Keratinocyte (primary cell): ENCODE measurements around the gene ACER3. TPM values are rescaled to one million over a fixed set of nuclear protein-coding genes. Genes with fewer than 3 reads are reported as not detected.
A peak's percentile ranks its signal among the peaks of the same experiment; 100 is the strongest.

Experiments used
- DNase-seq: peaks from one replicate; pipeline ENCODE4 v3.0.0-alpha.2; 2011; ENCODE audit warnings: low read depth, missing footprints, low spot score
- FAIRE-seq: peaks from 2 replicates; lab custom pipeline; 2011; peaks lifted over from hg19 to GRCh38; lab: Jason Lieb, UNC
- H2AFZ ChIP-seq: 2 replicates; pipeline ENCODE4 v1.6.0; 2012; ENCODE audit warnings: low read length, control low read depth, inconsistent platforms; ENCODE audit not compliant: control insufficient read depth
- H3K27ac ChIP-seq: 2 replicates; pipeline ENCODE4 v1.5.1; 2011; ENCODE audit warnings: low read length; ENCODE audit not compliant: control insufficient read depth, insufficient read depth
- H3K27me3 ChIP-seq: 3 replicates; pipeline ENCODE4 v1.6.0; 2011; ENCODE audit warnings: low read length; ENCODE audit not compliant: control insufficient read depth, insufficient read depth; ENCODE audit errors: extremely low read depth
- H3K36me3 ChIP-seq, 2 experiments: 2 replicates in 1 of 2; 3 replicates in 1 of 2; pipeline ENCODE4 v1.5.1; 2011; ENCODE audit warnings: low read length in 2 of 2, mild to moderate bottlenecking in 1 of 2; ENCODE audit not compliant: control insufficient read depth in 2 of 2, insufficient read depth in 2 of 2; ENCODE audit errors: extremely low read depth in 1 of 2
- H3K4me1 ChIP-seq: 3 replicates; pipeline ENCODE4 v1.5.1; 2011; ENCODE audit warnings: low read length; ENCODE audit not compliant: control insufficient read depth, insufficient read depth; ENCODE audit errors: extremely low read depth
- H3K4me2 ChIP-seq: 3 replicates; pipeline ENCODE4 v1.6.0; 2011; ENCODE audit warnings: low read depth, low read length; ENCODE audit not compliant: control insufficient read depth, insufficient read depth; ENCODE audit errors: extremely low read depth
- H3K4me3 ChIP-seq, 3 experiments: fragments of 200-600 bp in 1 of 3; sonication (generic) in 1 of 3; 2 replicates in 2 of 3; 3 replicates in 1 of 3; pipeline ENCODE4 v1.5.1; 2011 to 2016; ENCODE audit warnings: low read length in 3 of 3, mild to moderate bottlenecking in 3 of 3, control low read depth in 2 of 3, inconsistent platforms in 1 of 3, low read depth in 1 of 3, mixed read lengths in 1 of 3, mixed run types in 1 of 3, moderate library complexity in 1 of 3; ENCODE audit not compliant: control insufficient read depth in 2 of 3, insufficient read depth in 2 of 3; ENCODE audit errors: extremely low read depth in 1 of 3
- H3K79me2 ChIP-seq: 2 replicates; pipeline ENCODE4 v1.6.0; 2012; ENCODE audit warnings: low read length; ENCODE audit not compliant: control insufficient read depth, insufficient read depth
- H3K9ac ChIP-seq: 3 replicates; pipeline ENCODE4 v1.6.0; 2011; ENCODE audit warnings: low read length; ENCODE audit not compliant: control insufficient read depth, insufficient read depth; ENCODE audit errors: extremely low read depth
- H3K9me1 ChIP-seq: 3 replicates; pipeline ENCODE4 v1.6.0; 2011; ENCODE audit warnings: low read length; ENCODE audit not compliant: control insufficient read depth, insufficient read depth; ENCODE audit errors: extremely low read depth
- H3K9me3 ChIP-seq: 2 replicates; pipeline ENCODE4 v1.5.1; 2012; ENCODE audit warnings: low read depth, low read length; ENCODE audit not compliant: control insufficient read depth
- H4K20me1 ChIP-seq: 3 replicates; pipeline ENCODE4 v1.6.0; 2011; ENCODE audit warnings: low read length; ENCODE audit not compliant: control insufficient read depth, insufficient read depth; ENCODE audit errors: extremely low read depth
- CTCF ChIP-seq, 3 experiments: IDR thresholded peaks in 1 of 3; conservative IDR thresholded peaks in 1 of 3; optimal IDR thresholded peaks in 1 of 3; 2 replicates in 2 of 3; 3 replicates in 1 of 3; pipeline versions ENCODE3 to v1.5.1; 2011; ENCODE audit warnings: low read length in 3 of 3, mild to moderate bottlenecking in 3 of 3, moderate library complexity in 2 of 3, control low read depth in 1 of 3, inconsistent platforms in 1 of 3; ENCODE audit not compliant: insufficient read depth in 2 of 3; ENCODE audit errors: extremely low read depth in 1 of 3
- EZH2 ChIP-seq: IDR thresholded peaks from one replicate; pipeline ENCODE4 v1.6.1; 2012; ENCODE audit warnings: inconsistent platforms, mild to moderate bottlenecking, low read length, moderate library complexity
- dilution Hi-C: fragments of 300-500 bp; cut with MboI; formaldehyde crosslinking; loops from one replicate; pipeline ENCODE4 v1.7.0; 2020; ENCODE audit warnings: low sequenced_read_pairs; ENCODE audit not compliant: extremely low pct_ligation_motif_present
- polyA plus RNA-seq, 5 experiments: library from polyadenylated mRNA; depleted of rRNA in 3 of 5; stranded (reverse) in 3 of 5; stranded (forward) in 1 of 5; unstranded in 1 of 5; fragments of >200 nt; gene quantifications; 1 replicate in 1 of 5; 2 replicates in 3 of 5; 3 replicates in 1 of 5; pipeline versions ENCODE4 v1.2.1 to v1.2.3, GENCODE V29; 2011 to 2012; ENCODE audit warnings: missing spikeins in 2 of 5, low read depth in 1 of 5, low replicate concordance in 1 of 5

ACER3 gene
- polyA plus RNA-seq, 1 donor (not counting 4 experiments of a cell fraction or from before 2014, with no cell fraction given): 55.0 TPM

GRCh38 chr11:76850130-76850529, 10.6 kb upstream of the ACER3 start:
- no peaks in the 10 kb centered on the region for H3K79me2 ChIP-seq
- no peaks in the 10 kb centered on the region for H3K27me3 ChIP-seq
- H3K9me1 ChIP-seq: no peaks in the 10 kb centered on the region
- peaks cover 6% of the 10 kb centered on the region for H3K4me1 ChIP-seq
- H4K20me1 ChIP-seq: no peaks in the 10 kb centered on the region
- H3K9ac ChIP-seq: no peak overlapping the region
- H2AFZ ChIP-seq: peak overlapping the region; percentile 52
- H3K4me3 ChIP-seq: no peak overlapping the region
- TF ChIP-seq CTCF (optimal IDR thresholded peaks at IDR 0.05 in 1 of 3, IDR thresholded peaks at IDR 0.05 in 1 of 3, conservative IDR thresholded peaks at IDR 0.05 in 1 of 3; ENCODE audit: extremely low read depth in 1 of 3, insufficient read depth in 2 of 3, low read length in 3 of 3) (no peak), EZH2 (no peak)
- FAIRE-seq (no peak), DNase-seq (no peak)
- H3K9me3 ChIP-seq: no peaks in the 10 kb centered on the region
- no peak overlapping the region for H3K27ac ChIP-seq
- peak overlapping the region; percentile 29 for H3K4me2 ChIP-seq
- no peaks in the 10 kb centered on the region for H3K36me3 ChIP-seq
- dilution Hi-C loops: no loop called here

- no peak for FAIRE-seq
- H3K4me3 ChIP-seq: no peak overlapping the region
Measured at GRCh38 chr11:76850815-76851214, 9.9 kb upstream of the ACER3 start.

More at GRCh38 chr11:76850815-76851214, 9.9 kb upstream of the ACER3 start:
- DNase-seq: no peak
- Histone ChIP-seq H3K27me3 (no peaks in the 10 kb centered on the region), H3K9me1 (no peaks in the 10 kb centered on the region), H3K27ac (no peak overlapping the region), H2AFZ (peak overlapping the region; percentile 38), H4K20me1 (no peaks in the 10 kb centered on the region), H3K9ac (no peak overlapping the region), H3K9me3 (no peaks in the 10 kb centered on the region), H3K4me1 (peaks cover 6% of the 10 kb centered on the region), H3K79me2 (no peaks in the 10 kb centered on the region), H3K36me3 (no peaks in the 10 kb centered on the region), H3K4me2 (no peak overlapping the region)
- dilution Hi-C loops: no loop called here
- TF ChIP-seq CTCF (optimal IDR thresholded peaks at IDR 0.05 in 1 of 3, IDR thresholded peaks at IDR 0.05 in 1 of 3, conservative IDR thresholded peaks at IDR 0.05 in 1 of 3; ENCODE audit: extremely low read depth in 1 of 3, insufficient read depth in 2 of 3, low read length in 3 of 3): no peak
- no peak for TF ChIP-seq EZH2
